Myometrial cell (primary cell): Measurements from ENCODE around the gene CFAP44. TPM values are rescaled to one million over a fixed set of nuclear protein-coding genes. Genes with fewer than 3 reads are reported as not detected.

Source experiments
- total RNA-seq: library from RNA; depleted of rRNA; stranded (reverse); fragments of >200 nt; gene quantifications from 2 replicates; pipeline ENCODE4 v1.2.3, GENCODE V29; 2015

CFAP44 gene, protein sequence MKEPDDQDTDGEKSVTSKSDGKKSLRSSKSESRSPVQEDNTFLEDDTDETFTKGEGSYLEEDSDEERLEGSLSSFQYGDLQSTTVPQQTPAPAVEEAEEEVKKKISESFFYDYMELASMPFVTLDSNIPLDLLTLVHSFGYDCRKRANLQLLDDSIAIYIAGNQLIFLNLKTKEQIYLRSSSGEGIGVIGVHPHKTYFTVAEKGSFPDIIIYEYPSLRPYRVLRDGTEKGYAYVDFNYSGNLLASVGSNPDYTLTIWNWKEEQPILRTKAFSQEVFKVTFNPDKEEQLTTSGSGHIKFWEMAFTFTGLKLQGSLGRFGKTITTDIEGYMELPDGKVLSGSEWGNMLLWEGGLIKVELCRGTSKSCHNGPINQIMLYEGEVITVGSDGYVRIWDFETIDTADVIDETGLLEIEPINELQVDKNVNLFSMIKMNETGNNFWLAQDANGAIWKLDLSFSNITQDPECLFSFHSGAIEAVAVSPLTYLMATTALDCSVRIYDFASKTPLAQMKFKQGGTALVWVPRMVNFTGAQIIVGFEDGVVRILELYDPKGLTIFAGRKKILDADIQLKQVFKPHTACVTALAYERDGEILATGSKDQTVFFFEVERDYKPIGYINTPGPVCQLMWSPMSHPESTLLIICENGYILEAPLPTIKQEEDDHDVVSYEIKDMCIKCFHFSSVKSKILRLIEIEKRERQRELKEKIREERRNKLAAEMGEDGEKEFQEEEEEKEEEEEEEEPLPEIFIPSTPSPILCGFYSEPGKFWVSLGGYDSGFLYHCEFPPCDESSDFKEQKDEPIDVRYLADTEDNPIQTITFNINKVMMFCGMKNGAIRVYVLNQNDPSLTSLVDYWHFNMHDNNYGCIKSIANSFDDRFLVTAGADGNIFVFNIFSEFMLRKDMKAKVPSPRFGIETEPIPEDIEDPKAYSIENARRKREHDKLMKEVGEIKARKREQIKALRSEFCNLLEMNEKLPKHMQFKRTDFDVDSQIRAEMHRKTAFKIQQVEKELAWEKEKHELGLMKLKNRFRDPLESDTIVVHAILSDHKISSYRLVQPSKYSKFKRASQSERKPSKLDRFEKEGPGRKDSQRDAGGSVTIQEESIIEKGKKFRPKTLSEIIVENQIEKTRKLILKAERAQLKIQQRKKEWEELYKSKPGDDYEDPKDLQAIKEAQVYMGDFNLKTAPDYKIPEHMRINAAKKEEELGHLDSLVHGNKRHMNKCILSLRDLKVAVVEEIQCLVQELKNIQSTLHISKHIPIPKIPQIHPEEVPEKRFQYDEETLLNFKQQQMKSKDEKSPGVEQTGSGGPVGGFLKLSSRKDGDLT (N-terminal part only)
- 0.18 TPM in 1 of 2 replicates, not detected in the other for total RNA-seq

DNA sequence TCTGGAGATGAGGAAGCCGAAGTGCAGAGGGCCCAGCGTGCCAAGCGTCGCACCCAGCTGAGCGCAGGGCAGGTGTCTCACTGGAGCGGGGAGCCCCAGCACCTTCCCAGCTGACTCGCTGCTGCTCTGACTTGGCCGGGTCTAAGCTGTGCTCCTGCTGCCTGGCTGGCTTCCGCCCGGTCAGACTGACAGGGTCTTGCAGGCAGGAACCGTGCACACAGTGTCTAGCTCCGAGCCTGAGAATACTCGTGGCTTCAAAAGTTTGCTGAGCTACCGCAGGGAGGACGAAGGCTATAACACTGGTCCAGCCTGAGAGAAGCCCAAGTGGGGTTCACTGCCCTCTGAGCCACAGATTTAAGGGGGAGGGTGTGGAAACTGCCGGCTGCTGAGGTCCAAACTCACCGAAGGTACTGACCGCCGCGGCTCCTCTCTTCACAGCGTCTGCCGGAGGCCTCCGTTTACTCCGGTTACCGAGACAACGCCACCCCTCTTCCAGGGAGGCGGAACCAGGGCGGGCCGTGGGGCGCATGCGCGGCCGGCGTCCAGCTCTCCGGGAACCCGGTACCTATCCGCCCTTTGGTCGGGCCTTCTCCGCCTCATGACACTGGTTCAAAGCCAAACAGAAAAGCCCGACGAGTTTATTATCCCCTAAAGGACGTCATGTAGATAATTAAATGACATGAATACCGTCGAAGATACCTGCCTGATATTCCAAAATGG lies at the start of gene CFAP44:
TSS of gene CFAP44 (minus strand) at position 443 of the 720 bp plus-strand sequence. CDS start 7,829 bp downstream, outside the sequence.

Other genes starting within 250 kb of the CFAP44 start
- gene BOC, start 229.9 kb downstream of the CFAP44 start, total RNA-seq: 12.2 and 15.0 TPM in 2 replicates
- gene SPICE1, start 73.7 kb upstream of the CFAP44 start, total RNA-seq: 9.8 and 12.9 TPM in 2 replicates
- 0.35 TPM in 1 of 2 replicates, not detected in the other for gene SIDT1, start 91.1 kb upstream of the CFAP44 start, total RNA-seq